ENCODE measurements around the gene SLC7A11. TPM values are rescaled to one million over a fixed set of nuclear protein-coding genes. Genes with fewer than 3 reads are reported as not detected.

The SLC7A11 gene
- total and polyA plus RNA-seq, 2 of the 4 experiments (the other 2 are of a cell fraction) = 8.3 to 24.7 TPM

- H3K36me3 ChIP-seq (ENCODE audit: control insufficient read depth, insufficient read depth, low read length) = no peaks in the 10 kb centered on the region
- no peak overlapping the region for H2BK20ac ChIP-seq (ENCODE audit: low read depth, low read length)
- no peak overlapping the region; a peak in 1 of 4 replicates for H4K8ac ChIP-seq (ENCODE audit: low read depth in 2 of 2, low read length in 2 of 2)
- no TSS peak for BruUV-seq (replicated peaks)
- H3K4me3 ChIP-seq (ENCODE audit: insufficient read depth, low read depth, low read length) = no peak overlapping the region
- H3K14ac ChIP-seq (replicated peaks; ENCODE audit: low read depth, low read length) = no peak overlapping the region
- H2BK120ac ChIP-seq (ENCODE audit: low read depth, low read length) = no peak overlapping the region
- ATAC-seq (ENCODE audit: low read depth) (0 out of 2 replicates have a peak, but pooled peaks have one; percentile 35), DNase-seq (peak; percentile 46)
- no peak overlapping the region for H3K56ac ChIP-seq (ENCODE audit: extremely low read depth, insufficient read depth, low read length)
- no peak overlapping the region for H2AK5ac ChIP-seq (ENCODE audit: low read depth, low read length)
- intact Hi-C loops (cut with micrococcal nuclease) = no loop called here
- H3K9me1 ChIP-seq (ENCODE audit: insufficient read depth, low read length) = no peaks in the 10 kb centered on the region
- peak; percentile 58 for TF ChIP-seq MAFK (IDR thresholded peaks at IDR 0.05; ENCODE audit: low read depth, low read length)
- TF ChIP-seq SMC3 (IDR thresholded peaks at IDR 0.05; ENCODE audit: low read depth, low read length) = no peak
- in situ Hi-C loops (cut with MboI; ENCODE audit: low sequenced_read_pairs) = no loop called here
- no peaks in the 10 kb centered on the region for H3K4me1 ChIP-seq (ENCODE audit: control insufficient read depth, insufficient read depth, low read length)
- no peaks in the 10 kb centered on the region for H4K20me1 ChIP-seq (ENCODE audit: insufficient read depth, low read length)
- H4K91ac ChIP-seq (ENCODE audit: insufficient read depth, low read depth, low read length) = no peak overlapping the region
- no peaks in the 10 kb centered on the region for H3K79me1 ChIP-seq (ENCODE audit: low read depth in 1 of 2, low read length in 2 of 2)
- no peak overlapping the region for H2BK5ac ChIP-seq (ENCODE audit: low read depth, low read length, poor library complexity, severe bottlenecking)
- no peak overlapping the region for H2AFZ ChIP-seq (replicated peaks; ENCODE audit: low read length, poor library complexity)
- H3K9me3 ChIP-seq (ENCODE audit: control insufficient read depth, insufficient read depth, low read length) = no peaks in the 10 kb centered on the region
- H3K27me3 ChIP-seq (ENCODE audit: control insufficient read depth, insufficient read depth, low read length) = no peaks in the 10 kb centered on the region
- H3K27ac ChIP-seq (ENCODE audit: insufficient read depth, low read length) = no peak overlapping the region
- no peak overlapping the region for H3K9ac ChIP-seq (ENCODE audit: low read depth, low read length)
- ChIA-PET CTCF (no interaction called here), POLR2A (ENCODE audit: unreplicated experiment) (no interaction called here)
- H3K4me2 ChIP-seq (ENCODE audit: low read depth, low read length) = no peak overlapping the region; the same call in 1 of the 2 replicates
- no peak overlapping the region for H2AK9ac ChIP-seq (replicated peaks; ENCODE audit: low read depth, low read length, poor library complexity)
- H3K18ac ChIP-seq (ENCODE audit: low read depth, low read length) = no peak overlapping the region
- dilution Hi-C loops (cut with HindIII; ENCODE audit: low sequenced_read_pairs, unreplicated experiment) = no loop called here
- H3K23ac ChIP-seq (ENCODE audit: low read depth, low read length) = no peak overlapping the region
- no peak overlapping the region for H2BK15ac ChIP-seq (ENCODE audit: low read depth, low read length)
- H3K4ac ChIP-seq (ENCODE audit: low read depth, low read length) = no peak overlapping the region
- H4K5ac ChIP-seq (ENCODE audit: low read depth, low read length) = no peak overlapping the region
These were observed 27.0 kb upstream of the SLC7A11 start for GRCh38 chr4:138269175-138269574.

Measured in IMR-90 (cell line).